Tibial nerve (tissue), 4 donors: Measurements from ENCODE around the gene B3GNT5. TPM values are rescaled to one million over a fixed set of nuclear protein-coding genes. Genes with fewer than 3 reads are reported as not detected.

Source experiments
- DNase-seq, 2 donors: peaks; one replicate each; pipeline ENCODE4 v3.0.0-alpha.2; 2019; ENCODE audit warnings: low spot score in 2 of 2
- H3K27ac ChIP-seq, 4 donors: fragments of 200-600 bp; sonication (generic) in 3 of 4; one replicate each; pipeline ENCODE4 v1.5.1; 2017 to 2019; ENCODE audit warnings: mild to moderate bottlenecking in 1 of 4
- H3K27me3 ChIP-seq, 2 donors: fragments of 200-600 bp; sonication (generic) in 1 of 2; one replicate each; pipeline versions ENCODE4 v1.5.1 to v1.6.0; 2017 to 2019
- H3K36me3 ChIP-seq, 3 donors: fragments of 200-600 bp; sonication (generic); one replicate each; pipeline ENCODE4 v1.5.1; 2018 to 2019
- H3K4me1 ChIP-seq, 4 donors: fragments of 200-600 bp; sonication (generic) in 3 of 4; one replicate each; pipeline ENCODE4 v1.5.1; 2017 to 2019
- H3K4me3 ChIP-seq, 4 donors: fragments of 200-600 bp; sonication (generic) in 3 of 4; one replicate each; pipeline ENCODE4 v1.5.1; 2017 to 2019; ENCODE audit warnings: mild to moderate bottlenecking in 1 of 4, moderate library complexity in 1 of 4
- H3K9me3 ChIP-seq, 4 donors: fragments of 200-600 bp; sonication (generic) in 3 of 4; one replicate each; pipeline ENCODE4 v1.5.1; 2017 to 2019
- EP300 ChIP-seq, 2 donors: sonication (generic); formaldehyde crosslinking; IDR thresholded peaks; one replicate each; pipeline ENCODE4 v1.6.1; 2017; ENCODE audit warnings: antibody characterized with exemption in 2 of 2, mild to moderate bottlenecking in 1 of 2
- POLR2A ChIP-seq, 2 donors: fragments of 450-650 bp; IDR thresholded peaks; one replicate each; pipeline ENCODE4 v1.6.1; 2017; ENCODE audit warnings: antibody characterized with exemption in 2 of 2, mild to moderate bottlenecking in 2 of 2, moderate library complexity in 2 of 2
- WGBS, 2 donors: methylation state at CpG; one replicate each; pipeline ENCODE4 v1.1.5; 2018; 5-methylcytosine and 5-hydroxymethylcytosine counted together
- total RNA-seq, 4 donors: library from RNA; depleted of rRNA; stranded (reverse); fragments of >200 nt; gene quantifications; one replicate each; pipeline ENCODE4 v1.1.0, GENCODE V29; 2016
- TF ChIP-seq, protein P1 (sequence below), 5 experiments: fragments of 200-600 bp in 3 of 5; fragments of 450-650 bp in 2 of 5; sonication (generic) in 3 of 5; IDR thresholded peaks; one replicate each; pipeline ENCODE4 v1.5.1; 2016 to 2019; ENCODE audit warnings: antibody characterized with exemption in 5 of 5, mild to moderate bottlenecking in 3 of 5, moderate library complexity in 2 of 5

The B3GNT5 gene
- total RNA-seq, 4 donors from 2014 or later, result 7.1 to 10.7 (median 9.2) TPM

DNA sequence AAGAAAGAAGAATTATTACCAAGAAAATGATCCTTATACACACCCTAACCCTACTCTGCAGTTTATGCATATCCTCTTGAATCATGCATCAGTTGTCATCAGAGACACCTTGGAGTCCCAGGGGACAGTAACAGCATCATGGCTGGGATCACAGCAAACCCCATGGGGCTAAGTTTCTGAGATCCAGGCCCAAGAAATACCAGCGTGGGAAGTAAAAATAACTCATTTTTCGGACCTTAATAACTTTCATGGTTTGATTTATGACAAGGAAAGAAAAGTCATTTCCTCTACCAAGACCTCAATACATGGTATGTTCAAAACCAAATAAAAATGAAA, 38.8 kb upstream of the B3GNT5 start:
- TF ChIP-seq EP300 (IDR thresholded peaks at IDR 0.05) (no peak), POLR2A (IDR thresholded peaks at IDR 0.05) (no peak)
- TF ChIP-seq, protein P1, sequence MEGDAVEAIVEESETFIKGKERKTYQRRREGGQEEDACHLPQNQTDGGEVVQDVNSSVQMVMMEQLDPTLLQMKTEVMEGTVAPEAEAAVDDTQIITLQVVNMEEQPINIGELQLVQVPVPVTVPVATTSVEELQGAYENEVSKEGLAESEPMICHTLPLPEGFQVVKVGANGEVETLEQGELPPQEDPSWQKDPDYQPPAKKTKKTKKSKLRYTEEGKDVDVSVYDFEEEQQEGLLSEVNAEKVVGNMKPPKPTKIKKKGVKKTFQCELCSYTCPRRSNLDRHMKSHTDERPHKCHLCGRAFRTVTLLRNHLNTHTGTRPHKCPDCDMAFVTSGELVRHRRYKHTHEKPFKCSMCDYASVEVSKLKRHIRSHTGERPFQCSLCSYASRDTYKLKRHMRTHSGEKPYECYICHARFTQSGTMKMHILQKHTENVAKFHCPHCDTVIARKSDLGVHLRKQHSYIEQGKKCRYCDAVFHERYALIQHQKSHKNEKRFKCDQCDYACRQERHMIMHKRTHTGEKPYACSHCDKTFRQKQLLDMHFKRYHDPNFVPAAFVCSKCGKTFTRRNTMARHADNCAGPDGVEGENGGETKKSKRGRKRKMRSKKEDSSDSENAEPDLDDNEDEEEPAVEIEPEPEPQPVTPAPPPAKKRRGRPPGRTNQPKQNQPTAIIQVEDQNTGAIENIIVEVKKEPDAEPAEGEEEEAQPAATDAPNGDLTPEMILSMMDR (IDR thresholded peaks at IDR 0.05), result no peak

DNA sequence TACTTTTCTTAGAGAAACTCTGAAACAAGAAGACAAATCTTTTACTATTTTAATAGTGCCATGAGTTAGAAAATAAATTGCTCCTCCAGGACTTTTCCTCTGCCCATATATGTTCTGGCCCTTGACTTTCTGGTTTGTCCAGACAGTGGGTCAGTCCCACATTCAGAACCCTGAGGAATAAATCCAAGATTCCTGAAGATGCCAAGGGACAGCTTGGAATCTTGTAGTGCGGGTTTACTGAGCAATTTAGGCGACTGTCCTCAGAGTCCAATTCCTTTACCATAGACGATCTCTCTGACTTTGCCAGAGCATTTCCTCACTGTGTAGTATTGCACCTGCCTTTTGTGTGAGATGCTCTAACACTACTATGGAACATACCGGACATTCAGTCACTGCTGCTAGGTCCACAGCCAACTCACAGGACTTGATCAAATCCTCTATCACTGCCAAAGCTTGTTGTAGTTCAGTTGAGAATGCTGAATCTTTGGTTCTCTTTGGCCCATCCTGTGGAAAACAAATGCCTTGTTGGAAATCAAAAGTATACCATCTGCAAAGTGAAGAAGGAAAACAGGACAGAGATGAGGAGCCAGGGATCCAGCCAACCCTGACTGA, 37.4 kb upstream of the B3GNT5 start:
- Histone ChIP-seq H3K4me3 (no peak overlapping the region), H3K4me1 (no peaks in the 10 kb centered on the region), H3K9me3 (no peaks in the 10 kb centered on the region), H3K27ac (no peak overlapping the region), H3K27me3 (no peaks in the 10 kb centered on the region), H3K36me3 (no peaks in the 10 kb centered on the region)
- TF ChIP-seq EP300 (IDR thresholded peaks at IDR 0.05) (no peak), POLR2A (IDR thresholded peaks at IDR 0.05) (no peak)
- TF ChIP-seq, protein P1 (IDR thresholded peaks at IDR 0.05), result no peak
- no peak for DNase-seq
- WGBS, 2 donors, result 78 to 81% methylated on average over 4 of the region's 4 CpGs

More for the DNA sequence above, 38.8 kb upstream of the B3GNT5 start:
- H3K36me3 ChIP-seq, result no peaks in the 10 kb centered on the region
- H3K4me1 ChIP-seq, result no peaks in the 10 kb centered on the region
- H3K27me3 ChIP-seq, result no peaks in the 10 kb centered on the region
- no peak for DNase-seq
- H3K9me3 ChIP-seq, result no peaks in the 10 kb centered on the region
- WGBS, 2 donors, result 40 to 44% methylated on average over 2 of the region's 2 CpGs
- H3K4me3 ChIP-seq, result no peak overlapping the region
- no peak overlapping the region for H3K27ac ChIP-seq

DNA sequence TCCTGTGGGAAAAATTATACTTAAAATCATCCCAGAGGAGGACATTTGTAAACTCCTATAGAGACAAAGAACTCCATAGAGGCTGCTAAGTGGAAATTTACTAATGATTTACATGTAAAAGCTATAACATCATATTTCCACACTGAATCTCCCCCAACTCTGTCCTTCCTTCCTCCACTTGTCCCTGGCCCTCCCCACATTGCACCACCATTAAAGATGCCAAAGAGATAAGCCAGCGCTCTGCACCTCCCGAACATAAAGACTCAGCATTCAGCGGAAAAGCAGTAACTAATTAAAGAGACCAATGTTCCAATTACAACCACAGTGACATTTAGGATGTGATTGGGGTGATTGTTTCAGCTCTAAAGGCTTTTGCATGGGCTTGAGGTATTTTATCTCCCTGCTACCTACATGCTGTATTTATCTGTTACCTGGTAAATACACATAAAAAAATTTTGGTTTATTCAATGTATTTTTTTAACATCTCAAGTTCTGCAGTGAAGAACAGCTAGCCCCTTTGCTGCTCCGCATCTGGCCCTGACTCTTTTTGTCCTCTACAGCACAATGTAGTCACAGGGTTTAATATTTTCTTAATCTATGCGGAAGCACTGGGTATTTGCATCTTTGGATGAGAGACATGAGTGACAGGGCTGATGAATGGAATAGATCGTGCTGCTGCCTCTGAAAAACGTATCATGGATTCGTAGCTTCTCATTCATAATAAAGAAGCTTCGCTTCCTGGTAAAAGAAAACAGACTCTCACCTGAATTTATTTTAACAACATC, 35.3 kb upstream of the B3GNT5 start:
- H3K9me3 ChIP-seq, result no peaks in the 10 kb centered on the region
- H3K36me3 ChIP-seq, result no peaks in the 10 kb centered on the region
- no peaks in the 10 kb centered on the region for H3K27me3 ChIP-seq
- no peak for DNase-seq
- no peak for TF ChIP-seq EP300 (IDR thresholded peaks at IDR 0.05)
- TF ChIP-seq, protein P1 (IDR thresholded peaks at IDR 0.05), result no peak
- no peak for TF ChIP-seq POLR2A (IDR thresholded peaks at IDR 0.05)
- H3K4me1 ChIP-seq, result no peaks in the 10 kb centered on the region
- WGBS, 2 donors, result 67 to 76% methylated on average over 9 of the region's 9 CpGs
- no peak overlapping the region for H3K4me3 ChIP-seq
- no peak overlapping the region for H3K27ac ChIP-seq

DNA sequence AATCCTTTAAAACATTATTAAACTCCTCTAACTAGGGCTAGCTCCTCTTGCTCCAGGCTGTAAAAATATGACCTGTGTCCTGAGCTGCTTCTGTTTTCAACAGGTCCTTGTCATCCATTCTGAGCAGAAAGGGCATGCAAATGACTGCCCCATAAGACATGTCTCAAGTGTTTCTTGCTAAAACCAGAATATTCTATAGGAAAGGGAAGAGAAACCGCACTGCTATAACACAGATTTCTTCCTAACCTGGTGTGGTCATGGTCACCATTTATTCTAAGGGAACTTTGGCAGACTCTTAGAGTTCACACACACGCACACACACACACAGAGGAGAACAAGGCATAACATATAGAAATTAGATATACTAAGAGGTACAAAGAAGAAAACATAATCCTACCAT, 34.2 kb upstream of the B3GNT5 start:
- TF ChIP-seq, protein P1 (IDR thresholded peaks at IDR 0.05), result no peak
- no peak for TF ChIP-seq POLR2A (IDR thresholded peaks at IDR 0.05)
- no peak for TF ChIP-seq EP300 (IDR thresholded peaks at IDR 0.05)
- H3K27ac ChIP-seq, result no peak overlapping the region
- no peaks in the 10 kb centered on the region for H3K9me3 ChIP-seq
- no peak overlapping the region for H3K4me3 ChIP-seq
- 82% methylated on average over 2 of the region's 2 CpGs for WGBS, 2 donors
- H3K27me3 ChIP-seq, result no peaks in the 10 kb centered on the region
- no peaks in the 10 kb centered on the region for H3K36me3 ChIP-seq
- H3K4me1 ChIP-seq, result no peaks in the 10 kb centered on the region
- DNase-seq, result no peak

DNA sequence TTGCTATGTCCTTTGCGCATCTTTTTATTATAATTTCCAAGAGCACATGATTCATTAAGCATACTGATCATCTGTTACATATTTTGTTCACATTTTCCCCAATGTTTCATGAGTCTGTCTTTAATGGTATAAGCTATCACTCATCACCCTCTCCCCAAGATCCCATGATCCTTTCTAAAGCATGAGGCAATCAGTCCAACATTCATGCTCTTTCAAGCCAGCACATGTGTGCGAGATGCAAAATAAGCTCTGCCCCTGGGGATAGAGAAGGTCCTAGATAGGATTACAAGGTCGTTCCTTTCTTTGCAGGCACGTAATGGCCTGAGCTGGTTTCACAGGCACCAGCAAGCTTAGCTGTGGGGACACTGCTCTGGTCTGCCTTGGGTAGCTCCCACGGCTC, 32.2 kb upstream of the B3GNT5 start:
- DNase-seq, result no peak
- H3K27ac ChIP-seq, result no peak overlapping the region
- no peaks in the 10 kb centered on the region for H3K27me3 ChIP-seq
- H3K36me3 ChIP-seq, result no peaks in the 10 kb centered on the region
- H3K4me3 ChIP-seq, result no peak overlapping the region
- no peaks in the 10 kb centered on the region for H3K4me1 ChIP-seq
- H3K9me3 ChIP-seq, result no peaks in the 10 kb centered on the region
- 58 to 62% methylated on average over 5 of the region's 5 CpGs for WGBS, 2 donors
- no peak for TF ChIP-seq EP300 (IDR thresholded peaks at IDR 0.05)
- TF ChIP-seq, protein P1 (IDR thresholded peaks at IDR 0.05), result no peak
- TF ChIP-seq POLR2A (IDR thresholded peaks at IDR 0.05), result no peak
